Endothelial cell (in vitro differentiated cells): ENCODE results near the gene RPS3. TPM values are rescaled to one million over a fixed set of nuclear protein-coding genes. Genes with fewer than 3 reads are reported as not detected.

ENCODE experiments used
- DNase-seq: peaks from one replicate; pipeline ENCODE4 v3.0.0; 2021; ENCODE audit warnings: low spot score
- H3K27ac Mint-ChIP-seq: one replicate; pipeline ENCODE4 v1.8.0; 2021; ENCODE audit warnings: mixed read lengths, inconsistent platforms; ENCODE audit not compliant: unreplicated experiment
- H3K27me3 Mint-ChIP-seq: one replicate; pipeline ENCODE4 v1.8.0; 2021; ENCODE audit warnings: mild to moderate bottlenecking, moderate library complexity, mixed read lengths, inconsistent platforms; ENCODE audit not compliant: unreplicated experiment
- H3K36me3 Mint-ChIP-seq: one replicate; pipeline ENCODE4 v1.8.0; 2021; ENCODE audit warnings: mild to moderate bottlenecking, low read depth, mixed read lengths, inconsistent platforms; ENCODE audit not compliant: unreplicated experiment
- H3K4me1 Mint-ChIP-seq: one replicate; pipeline ENCODE4 v1.8.0; 2021; ENCODE audit warnings: mild to moderate bottlenecking, mixed read lengths, inconsistent platforms; ENCODE audit not compliant: unreplicated experiment
- H3K4me3 Mint-ChIP-seq: one replicate; pipeline ENCODE4 v1.8.0; 2021; ENCODE audit warnings: mild to moderate bottlenecking, mixed read lengths, inconsistent platforms; ENCODE audit not compliant: unreplicated experiment
- H3K9me3 Mint-ChIP-seq: one replicate; pipeline ENCODE4 v1.8.0; 2021; ENCODE audit warnings: mixed read lengths, inconsistent platforms; ENCODE audit not compliant: unreplicated experiment
- CTCF ChIP-seq: fragments of 200-600 bp; sonication (generic); IDR thresholded peaks from one replicate; pipeline ENCODE4 v1.5.0; 2021; ENCODE audit warnings: antibody characterized with exemption; ENCODE audit not compliant: unreplicated experiment
- total RNA-seq: library from RNA; stranded (reverse); fragmentation: NEBNext Ultra II Directional; extraction: Animal tissue kit (Norgen Biotek cat#: 25700); gene quantifications from one replicate; pipeline ENCODE4 v1.2.1, GENCODE V29; 2021; ENCODE audit not compliant: unreplicated experiment

RPS3 gene
- total RNA-seq, 1 donor from 2014 or later, result 3,784 TPM

GRCh38 chr11:75413864-75414263 lies 14.5 kb downstream of the RPS3 start:
- Mint-ChIP-seq H3K27me3 (no peaks in the 10 kb centered on the region), H3K9me3 (no peaks in the 10 kb centered on the region), H3K4me1 (no peaks in the 10 kb centered on the region), H3K27ac (no peak overlapping the region), H3K36me3 (no peaks in the 10 kb centered on the region), H3K4me3 (no peak overlapping the region)
- DNase-seq, result no peak
- no peak for TF ChIP-seq CTCF

GRCh38 chr11:75420224-75421034 lies 21.1 kb downstream of the RPS3 start:
- no peak for TF ChIP-seq CTCF
- H3K36me3 Mint-ChIP-seq, result peaks cover 13% of the 10 kb centered on the region
- H3K9me3 Mint-ChIP-seq, result no peaks in the 10 kb centered on the region
- H3K4me3 Mint-ChIP-seq, result no peak overlapping the region
- peaks cover 4% of the 10 kb centered on the region for H3K27me3 Mint-ChIP-seq
- DNase-seq, result no peak
- no peak overlapping the region for H3K27ac Mint-ChIP-seq
- peaks cover 3% of the 10 kb centered on the region for H3K4me1 Mint-ChIP-seq

- peaks cover 4% of the 10 kb centered on the region for H3K27me3 Mint-ChIP-seq
- peaks cover 3% of the 10 kb centered on the region for H3K4me1 Mint-ChIP-seq
- H3K27ac Mint-ChIP-seq, result no peak overlapping the region
- no peaks in the 10 kb centered on the region for H3K9me3 Mint-ChIP-seq
- no peak for DNase-seq
- no peak overlapping the region for H3K4me3 Mint-ChIP-seq
- peaks cover 13% of the 10 kb centered on the region for H3K36me3 Mint-ChIP-seq
- no peak for TF ChIP-seq CTCF
Measured at GRCh38 chr11:75421035-75421602, 21.8 kb downstream of the RPS3 start.

GRCh38 chr11:75421902-75422247 lies 22.6 kb downstream of the RPS3 start:
- peaks cover 3% of the 10 kb centered on the region for H3K4me1 Mint-ChIP-seq
- peaks cover 4% of the 10 kb centered on the region for H3K27me3 Mint-ChIP-seq
- TF ChIP-seq CTCF, result no peak
- H3K36me3 Mint-ChIP-seq, result peaks cover 13% of the 10 kb centered on the region
- peak overlapping the region; percentile 67 for H3K4me3 Mint-ChIP-seq
- H3K9me3 Mint-ChIP-seq, result no peaks in the 10 kb centered on the region
- no peak for DNase-seq
- H3K27ac Mint-ChIP-seq, result peak overlapping the region; percentile 48
